ENCODE data around the gene PNCK.
"Not testable (repeated sequence)": the region's sequence is repeated elsewhere in the genome, so short reads cannot be mapped to it uniquely, and the experiment has no call there.

Gene PNCK

DNA sequence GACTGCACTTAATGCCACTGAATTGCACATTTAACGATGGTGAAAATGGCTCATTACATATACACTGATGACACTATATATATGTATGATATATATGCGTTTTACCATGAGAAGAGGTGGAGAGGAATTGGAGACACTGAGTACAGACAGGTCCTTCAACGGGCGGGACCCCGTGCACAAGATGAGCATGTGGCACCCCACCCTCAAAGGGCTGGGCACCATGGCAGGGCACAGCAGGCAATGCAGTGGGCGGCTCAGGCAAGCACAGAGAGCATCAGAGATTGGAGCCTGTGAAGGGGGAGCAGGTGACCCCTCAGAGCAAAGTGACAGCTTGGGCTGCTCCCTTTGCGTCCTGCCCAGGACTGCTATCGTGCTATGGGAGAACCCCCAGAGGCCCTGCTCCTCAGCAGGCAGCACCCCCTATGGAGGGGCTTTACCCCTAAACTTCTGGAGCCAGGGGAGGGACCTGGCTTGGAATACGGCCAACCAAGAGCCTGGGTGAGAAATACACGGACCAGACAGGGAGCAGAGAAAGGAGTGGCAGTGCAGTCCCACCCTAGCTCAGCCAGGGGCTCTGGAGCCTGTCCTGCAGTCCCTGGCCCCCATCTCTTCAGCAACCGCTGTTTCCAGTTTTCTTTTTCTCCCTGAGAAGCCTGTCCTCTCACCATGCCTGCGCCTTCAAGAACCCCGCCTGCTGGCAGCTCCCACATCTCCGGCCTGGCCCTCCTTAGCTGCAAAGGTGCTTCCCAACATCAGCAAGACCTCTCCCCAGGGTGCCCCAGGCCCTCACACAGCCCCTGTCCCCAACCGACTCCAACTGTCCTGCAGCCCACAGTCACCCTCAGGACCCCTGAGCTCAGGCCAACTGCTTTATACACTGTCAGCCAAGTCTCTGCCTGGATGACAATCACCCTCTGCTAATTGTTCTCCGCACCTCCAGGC, 24.6 kb upstream of the PNCK start:
- no peak overlapping the region for H3K4me3 ChIP-seq (ENCODE audit: low read depth, low read length)
- TF ChIP-seq, protein P1, sequence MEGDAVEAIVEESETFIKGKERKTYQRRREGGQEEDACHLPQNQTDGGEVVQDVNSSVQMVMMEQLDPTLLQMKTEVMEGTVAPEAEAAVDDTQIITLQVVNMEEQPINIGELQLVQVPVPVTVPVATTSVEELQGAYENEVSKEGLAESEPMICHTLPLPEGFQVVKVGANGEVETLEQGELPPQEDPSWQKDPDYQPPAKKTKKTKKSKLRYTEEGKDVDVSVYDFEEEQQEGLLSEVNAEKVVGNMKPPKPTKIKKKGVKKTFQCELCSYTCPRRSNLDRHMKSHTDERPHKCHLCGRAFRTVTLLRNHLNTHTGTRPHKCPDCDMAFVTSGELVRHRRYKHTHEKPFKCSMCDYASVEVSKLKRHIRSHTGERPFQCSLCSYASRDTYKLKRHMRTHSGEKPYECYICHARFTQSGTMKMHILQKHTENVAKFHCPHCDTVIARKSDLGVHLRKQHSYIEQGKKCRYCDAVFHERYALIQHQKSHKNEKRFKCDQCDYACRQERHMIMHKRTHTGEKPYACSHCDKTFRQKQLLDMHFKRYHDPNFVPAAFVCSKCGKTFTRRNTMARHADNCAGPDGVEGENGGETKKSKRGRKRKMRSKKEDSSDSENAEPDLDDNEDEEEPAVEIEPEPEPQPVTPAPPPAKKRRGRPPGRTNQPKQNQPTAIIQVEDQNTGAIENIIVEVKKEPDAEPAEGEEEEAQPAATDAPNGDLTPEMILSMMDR (IDR thresholded peaks at IDR 0.05; ENCODE audit: low read depth, low read length, missing control alignments), result no peak
- no peak for DNase-seq (ENCODE audit: low read depth)

DNA sequence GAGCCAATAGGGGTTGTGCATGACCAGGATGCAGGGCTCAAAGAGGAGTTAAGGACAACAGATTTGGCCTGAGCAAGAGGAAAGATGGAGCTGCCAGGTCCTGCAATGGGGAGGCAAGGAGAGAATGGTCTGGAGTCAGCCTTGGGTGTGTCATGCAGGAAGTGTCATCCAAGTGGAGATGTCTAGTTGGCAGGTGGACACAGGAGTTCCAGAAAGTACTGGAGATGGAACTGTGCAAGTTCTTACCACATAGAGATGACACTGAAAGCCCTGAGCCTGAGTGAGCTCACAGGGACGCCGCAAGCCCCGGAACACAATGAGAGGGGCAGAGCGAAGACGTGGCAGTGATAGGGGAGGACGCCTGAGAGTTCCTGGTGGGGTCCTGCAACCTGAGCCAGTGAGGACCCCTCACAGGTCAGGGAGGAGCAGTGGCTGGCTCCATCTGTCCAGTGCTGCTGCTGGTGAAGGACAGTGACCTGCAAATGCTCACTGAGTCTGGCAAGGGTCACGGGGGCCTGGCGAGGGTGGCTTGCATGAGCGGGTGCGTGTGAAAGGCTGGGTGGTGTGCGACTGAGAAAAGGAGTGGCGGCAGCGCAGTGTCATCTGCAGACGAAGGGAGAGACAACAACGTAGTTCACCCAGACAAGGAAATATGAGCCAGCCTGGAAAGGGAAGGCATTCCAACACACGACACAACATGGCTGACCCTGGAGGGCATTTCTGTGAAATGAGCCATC, 23.5 kb upstream of the PNCK start:
- not testable (repeated sequence) for H3K4me3 ChIP-seq (ENCODE audit: low read depth, low read length); DNase-seq (ENCODE audit: low read depth)

DNA sequence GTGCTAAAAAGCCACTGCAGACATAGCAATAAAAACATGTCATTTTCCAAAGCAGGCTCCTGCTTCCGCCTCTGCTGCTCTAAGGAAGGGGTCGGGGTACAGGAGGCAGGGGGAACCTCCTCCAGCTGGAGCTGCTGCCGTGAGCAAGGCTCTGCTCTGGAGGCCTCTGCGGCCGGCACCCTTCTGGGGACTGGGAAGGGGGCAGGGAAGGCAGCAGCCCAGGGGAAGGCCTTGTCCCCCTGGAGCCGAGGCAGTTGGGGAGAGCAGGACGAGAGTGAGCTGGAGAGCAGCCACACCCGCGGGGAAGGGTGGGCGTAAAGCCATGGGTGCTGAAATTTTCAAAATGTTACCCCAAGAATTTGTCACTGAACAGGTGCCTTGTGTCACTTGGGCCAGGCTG, 22.9 kb upstream of the PNCK start:
- not testable (repeated sequence) for DNase-seq (ENCODE audit: low read depth); H3K4me3 ChIP-seq (ENCODE audit: low read depth, low read length)

DNA sequence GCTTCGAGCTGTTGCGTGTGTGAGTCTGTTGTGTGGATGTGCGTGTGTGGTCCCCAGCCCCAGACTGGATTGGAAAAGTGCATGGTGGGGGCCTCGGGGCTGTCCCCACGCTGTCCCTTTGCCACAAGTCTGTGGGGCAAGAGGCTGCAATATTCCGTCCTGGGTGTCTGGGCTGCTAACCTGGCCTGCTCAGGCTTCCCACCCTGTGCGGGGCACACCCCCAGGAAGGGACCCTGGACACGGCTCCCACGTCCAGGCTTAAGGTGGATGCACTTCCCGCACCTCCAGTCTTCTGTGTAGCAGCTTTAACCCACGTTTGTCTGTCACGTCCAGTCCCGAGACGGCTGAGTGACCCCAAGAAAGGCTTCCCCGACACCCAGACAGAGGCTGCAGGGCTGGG, 22.5 kb upstream of the PNCK start:
- DNase-seq (ENCODE audit: low read depth), result no peak
- no peak overlapping the region for H3K4me3 ChIP-seq (ENCODE audit: low read depth, low read length)
- TF ChIP-seq, protein P1 (IDR thresholded peaks at IDR 0.05; ENCODE audit: low read depth, low read length, missing control alignments), result no peak

DNA sequence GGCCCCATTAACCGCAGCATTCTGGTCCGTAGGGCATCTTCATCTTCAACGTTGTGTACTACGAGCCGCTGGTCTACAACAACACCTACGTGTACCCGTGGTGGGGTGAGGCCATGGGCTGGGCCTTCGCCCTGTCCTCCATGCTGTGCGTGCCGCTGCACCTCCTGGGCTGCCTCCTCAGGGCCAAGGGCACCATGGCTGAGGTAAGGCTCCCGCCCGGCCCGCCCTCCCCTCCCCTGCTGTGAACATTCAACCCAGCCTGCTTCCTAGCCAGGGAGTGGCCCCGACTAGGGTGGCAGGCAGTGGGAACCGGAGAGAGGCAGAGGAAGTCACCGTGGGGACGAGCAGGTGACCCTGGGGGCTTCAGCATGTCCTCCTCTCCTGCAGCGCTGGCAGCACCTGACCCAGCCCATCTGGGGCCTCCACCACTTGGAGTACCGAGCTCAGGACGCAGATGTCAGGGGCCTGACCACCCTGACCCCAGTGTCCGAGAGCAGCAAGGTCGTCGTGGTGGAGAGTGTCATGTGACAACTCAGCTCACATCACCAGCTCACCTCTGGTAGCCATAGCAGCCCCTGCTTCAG, 21.2 kb upstream of the PNCK start:
- TF ChIP-seq, protein P1 (IDR thresholded peaks at IDR 0.05; ENCODE audit: low read depth, low read length, missing control alignments), result no peak
- no peak overlapping the region for H3K4me3 ChIP-seq (ENCODE audit: low read depth, low read length)
- no peak for DNase-seq (ENCODE audit: low read depth)

DNA sequence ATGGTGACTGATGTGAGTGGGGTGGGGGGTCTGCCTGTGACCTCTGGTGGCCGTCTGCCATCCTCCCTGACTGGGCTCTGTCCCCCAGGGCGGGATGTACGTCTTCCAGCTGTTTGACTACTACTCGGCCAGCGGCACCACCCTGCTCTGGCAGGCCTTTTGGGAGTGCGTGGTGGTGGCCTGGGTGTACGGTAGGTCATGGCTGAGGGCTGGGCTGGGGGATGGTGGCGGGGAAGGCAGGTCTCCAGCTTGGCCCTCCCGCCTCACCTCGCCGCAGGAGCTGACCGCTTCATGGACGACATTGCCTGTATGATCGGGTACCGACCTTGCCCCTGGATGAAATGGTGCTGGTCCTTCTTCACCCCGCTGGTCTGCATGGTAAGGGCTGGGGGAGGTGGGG, 20.6 kb upstream of the PNCK start:
- not testable (repeated sequence) for H3K4me3 ChIP-seq (ENCODE audit: low read depth, low read length); DNase-seq (ENCODE audit: low read depth)

DNA sequence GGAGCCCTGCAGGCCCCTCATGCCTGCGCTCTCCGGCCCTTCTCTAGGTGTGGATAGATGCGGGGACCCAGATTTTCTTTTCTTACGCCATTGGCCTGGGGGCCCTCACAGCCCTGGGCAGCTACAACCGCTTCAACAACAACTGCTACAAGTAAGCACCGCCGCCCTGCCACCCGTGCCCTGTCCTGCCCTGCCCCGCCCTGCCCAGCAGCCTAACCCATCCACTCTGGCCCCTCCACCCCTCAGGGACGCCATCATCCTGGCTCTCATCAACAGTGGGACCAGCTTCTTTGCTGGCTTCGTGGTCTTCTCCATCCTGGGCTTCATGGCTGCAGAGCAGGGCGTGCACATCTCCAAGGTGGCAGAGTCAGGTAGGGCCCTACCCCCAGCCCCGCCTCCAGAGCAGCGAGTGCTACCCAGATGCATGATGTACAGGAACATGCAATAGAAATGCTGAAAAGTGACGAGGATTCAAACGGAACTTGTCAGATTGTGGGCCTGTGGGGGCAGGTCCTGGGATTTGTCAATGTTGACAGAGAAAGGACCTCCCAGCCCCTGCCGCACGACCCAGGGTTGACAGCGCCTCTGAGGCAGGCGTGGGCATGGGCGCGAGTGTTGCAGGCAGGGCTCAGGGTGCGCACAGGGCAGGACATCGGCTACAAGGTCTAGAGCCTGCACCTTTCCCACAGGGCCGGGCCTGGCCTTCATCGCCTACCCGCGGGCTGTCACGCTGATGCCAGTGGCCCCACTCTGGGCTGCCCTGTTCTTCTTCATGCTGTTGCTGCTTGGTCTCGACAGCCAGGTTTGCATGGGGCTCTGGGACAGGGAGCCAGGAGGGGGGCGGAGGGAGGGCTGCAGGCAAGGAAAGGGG, 19.8 kb upstream of the PNCK start:
- TF ChIP-seq, protein P1 (IDR thresholded peaks at IDR 0.05; ENCODE audit: low read depth, low read length, missing control alignments), result no peak
- no peak for DNase-seq (ENCODE audit: low read depth)
- no peak overlapping the region for H3K4me3 ChIP-seq (ENCODE audit: low read depth, low read length)

Measured in GM12864 (cell line).